ENCODE results near the gene CSNK1E.

- no peak for TF ChIP-seq EZH2 (IDR thresholded peaks at IDR 0.05; ENCODE audit: insufficient read depth, poor library complexity, severe bottlenecking)
- TF ChIP-seq EZH2phosphoT487 (IDR thresholded peaks at IDR 0.05; ENCODE audit: insufficient read depth, low read depth) = no peak
Measured at GRCh38 chr22:38295339-38295738, 21.9 kb downstream of the CSNK1E start.

All from GM23248 (cell line).